ENCODE data around the gene RAD51B.

RAD51B gene

GRCh38 chr14:68362846-68363245 is 543.3 kb downstream of the RAD51B start:
- TF ChIP-seq CTCF (IDR thresholded peaks at IDR 0.05; ENCODE audit: insufficient read depth, low read length, poor library complexity, severe bottlenecking), result no peak
- Histone ChIP-seq H3K4me3 (replicated peaks; ENCODE audit: low read depth, low read length) (no peak overlapping the region), H3K36me3 (ENCODE audit: control insufficient read depth, insufficient read depth, low read length) (no peaks in the 10 kb centered on the region; the same call in 1 of the 2 replicates), H3K27me3 (replicated peaks; ENCODE audit: control insufficient read depth, insufficient read depth, low read length) (no peaks in the 10 kb centered on the region)
- no peak for DNase-seq (ENCODE audit: extremely low read depth, insufficient read length)

- H3K4me3 ChIP-seq (replicated peaks; ENCODE audit: low read depth, low read length), result no peak overlapping the region
- DNase-seq (ENCODE audit: extremely low read depth, insufficient read length), result peak; percentile 31
- no peak for TF ChIP-seq CTCF (IDR thresholded peaks at IDR 0.05; ENCODE audit: insufficient read depth, low read length, poor library complexity, severe bottlenecking)
- no peaks in the 10 kb centered on the region for H3K27me3 ChIP-seq (replicated peaks; ENCODE audit: control insufficient read depth, insufficient read depth, low read length)
- H3K36me3 ChIP-seq (ENCODE audit: control insufficient read depth, insufficient read depth, low read length), result no peaks in the 10 kb centered on the region; the same call in 1 of the 2 replicates
Observed at GRCh38 chr14:68363466-68363842, 543.9 kb downstream of the RAD51B start.

GRCh38 chr14:68363843-68364767 is 544.5 kb downstream of the RAD51B start:
- DNase-seq (ENCODE audit: extremely low read depth, insufficient read length), result no peak
- TF ChIP-seq CTCF (IDR thresholded peaks at IDR 0.05; ENCODE audit: insufficient read depth, low read length, poor library complexity, severe bottlenecking), result no peak
- no peak overlapping the region for H3K4me3 ChIP-seq (replicated peaks; ENCODE audit: low read depth, low read length)

GRCh38 chr14:68364792-68365192 is 545.2 kb downstream of the RAD51B start:
- DNase-seq (ENCODE audit: extremely low read depth, insufficient read length), result no peak
- Histone ChIP-seq H3K4me3 (replicated peaks; ENCODE audit: low read depth, low read length) (no peak overlapping the region), H3K36me3 (ENCODE audit: control insufficient read depth, insufficient read depth, low read length) (no peaks in the 10 kb centered on the region; the same call in 1 of the 2 replicates), H3K27me3 (replicated peaks; ENCODE audit: control insufficient read depth, insufficient read depth, low read length) (no peaks in the 10 kb centered on the region)
- TF ChIP-seq CTCF (IDR thresholded peaks at IDR 0.05; ENCODE audit: insufficient read depth, low read length, poor library complexity, severe bottlenecking), result no peak

More at GRCh38 chr14:68363843-68364767, 544.5 kb downstream of the RAD51B start:
- no peaks in the 10 kb centered on the region; the same call in 1 of the 2 replicates for H3K36me3 ChIP-seq (ENCODE audit: control insufficient read depth, insufficient read depth, low read length)
- H3K27me3 ChIP-seq (replicated peaks; ENCODE audit: control insufficient read depth, insufficient read depth, low read length), result no peaks in the 10 kb centered on the region

GRCh38 chr14:68365228-68365627 is 545.6 kb downstream of the RAD51B start:
- DNase-seq (ENCODE audit: extremely low read depth, insufficient read length), result no peak
- no peak for TF ChIP-seq CTCF (IDR thresholded peaks at IDR 0.05; ENCODE audit: insufficient read depth, low read length, poor library complexity, severe bottlenecking)
- Histone ChIP-seq H3K36me3 (ENCODE audit: control insufficient read depth, insufficient read depth, low read length) (no peaks in the 10 kb centered on the region; the same call in 1 of the 2 replicates), H3K4me3 (replicated peaks; ENCODE audit: low read depth, low read length) (no peak overlapping the region), H3K27me3 (replicated peaks; ENCODE audit: control insufficient read depth, insufficient read depth, low read length) (no peaks in the 10 kb centered on the region)
